Endothelial cell of umbilical vein (primary cell): Measurements from ENCODE around the gene CELSR3. TPM values are rescaled to one million over a fixed set of nuclear protein-coding genes. Genes with fewer than 3 reads are reported as not detected.

Source experiments
- BruUV-seq: library from RNA; stranded (reverse); fragments of 400-500 nt; replicated peaks from 2 replicates; lab custom pipeline; 2021; lab: Mats Ljungman, UMichigan
- CTCF ChIA-PET: fragments of 300-600, 350-600 bp; sonication (Branson Sonifier 250); formaldehyde crosslinking; loops from one replicate; lab custom pipeline; 2021; ENCODE audit warnings: antibody characterized with exemption, inconsistent platforms; lab: Charles Lee
- POLR2A ChIA-PET: fragments of 300-600, 350-600 bp; sonication (Branson Sonifier 250); formaldehyde crosslinking; loops from one replicate; lab custom pipeline; 2021; ENCODE audit warnings: antibody characterized with exemption, inconsistent platforms; lab: Charles Lee
- DNase-seq: peaks from one replicate; pipeline ENCODE4 v3.0.0-alpha.2; 2011; ENCODE audit warnings: low read depth, low spot score
- FAIRE-seq: peaks from 2 replicates; lab custom pipeline; 2011; peaks lifted over from hg19 to GRCh38; lab: Jason Lieb, UNC
- H2AFZ ChIP-seq: 2 replicates; pipeline ENCODE4 v1.6.0; 2012; ENCODE audit warnings: low read depth, low read length, control low read depth, inconsistent platforms
- H3K27ac ChIP-seq: 2 replicates; pipeline ENCODE4 v1.5.1; 2011; ENCODE audit warnings: low read depth, mild to moderate bottlenecking, control low read depth, low read length, moderate library complexity; ENCODE audit not compliant: insufficient read depth
- H3K27me3 ChIP-seq, 2 experiments: 2 replicates each; pipeline versions ENCODE4 v1.6.0 to v1.6.1; 2011; ENCODE audit warnings: low read length in 2 of 2, mixed read lengths in 1 of 2; ENCODE audit not compliant: control insufficient read depth in 2 of 2, insufficient read depth in 2 of 2
- H3K36me3 ChIP-seq, 2 experiments: 2 replicates in 1 of 2; 3 replicates in 1 of 2; pipeline ENCODE4 v1.5.1; 2011; ENCODE audit warnings: low read length in 2 of 2, mild to moderate bottlenecking in 1 of 2, moderate library complexity in 1 of 2; ENCODE audit not compliant: control insufficient read depth in 2 of 2, insufficient read depth in 2 of 2; ENCODE audit errors: extremely low read depth in 1 of 2
- H3K4me1 ChIP-seq: 3 replicates; pipeline ENCODE4 v1.5.1; 2011; ENCODE audit warnings: mild to moderate bottlenecking, low read length; ENCODE audit not compliant: control insufficient read depth, insufficient read depth; ENCODE audit errors: extremely low read depth
- H3K4me2 ChIP-seq: 2 replicates; pipeline ENCODE4 v1.6.1; 2011; ENCODE audit warnings: low read length, control low read depth, mixed read lengths; ENCODE audit not compliant: insufficient read depth
- H3K4me3 ChIP-seq, 3 experiments: fragments of 200-600 bp in 1 of 3; sonication (generic), shearing (Covaris generic) in 1 of 3; replicated peaks in 1 of 3; 2 replicates each; pipeline ENCODE4 v1.5.1; 2011 to 2016; ENCODE audit warnings: control low read depth in 3 of 3, low read length in 3 of 3, mild to moderate bottlenecking in 2 of 3, inconsistent platforms in 1 of 3, low read depth in 1 of 3, moderate library complexity in 1 of 3; ENCODE audit not compliant: insufficient read depth in 1 of 3
- H3K79me2 ChIP-seq: 2 replicates; pipeline ENCODE4 v1.6.0; 2012; ENCODE audit warnings: low read length, inconsistent platforms; ENCODE audit not compliant: control insufficient read depth, insufficient read depth
- H3K9ac ChIP-seq: replicated peaks from 2 replicates; pipeline ENCODE3; 2011; ENCODE audit warnings: low read length, control low read depth; ENCODE audit not compliant: insufficient read depth; ENCODE audit errors: extremely low read depth
- H3K9me1 ChIP-seq: replicated peaks from 3 replicates; pipeline ENCODE4 v1.6.0; 2011; ENCODE audit warnings: mild to moderate bottlenecking, low read length; ENCODE audit not compliant: control insufficient read depth, insufficient read depth; ENCODE audit errors: extremely low read depth
- H3K9me3 ChIP-seq: replicated peaks from 2 replicates; pipeline ENCODE4 v1.5.1; 2012; ENCODE audit warnings: low read length, inconsistent platforms; ENCODE audit not compliant: control insufficient read depth, insufficient read depth
- H4K20me1 ChIP-seq: replicated peaks from 2 replicates; pipeline ENCODE3; 2011; ENCODE audit warnings: mild to moderate bottlenecking, low read length; ENCODE audit not compliant: control insufficient read depth, insufficient read depth; ENCODE audit errors: extremely low read depth
- EZH2 ChIP-seq: IDR thresholded peaks from 2 replicates; pipeline ENCODE4 v1.6.1; 2012; ENCODE audit warnings: borderline replicate concordance, low read depth, mild to moderate bottlenecking, moderate library complexity, low read length, inconsistent platforms; ENCODE audit not compliant: severe bottlenecking
- FOS ChIP-seq: IDR thresholded peaks from 2 replicates; pipeline ENCODE4 v1.6.1; 2011; ENCODE audit warnings: mild to moderate bottlenecking, low read length, moderate library complexity, borderline replicate concordance; ENCODE audit not compliant: insufficient read depth
- GATA2 ChIP-seq: IDR thresholded peaks from 2 replicates; pipeline ENCODE4 v1.7.0; 2011; ENCODE audit warnings: low read depth, mild to moderate bottlenecking, moderate library complexity, mixed read lengths, low read length; ENCODE audit not compliant: insufficient read length, insufficient read depth
- JUN ChIP-seq: IDR thresholded peaks from 2 replicates; pipeline ENCODE4 v1.6.1; 2011; ENCODE audit warnings: borderline replicate concordance, low read depth; ENCODE audit not compliant: insufficient read length, insufficient read depth
- MYC ChIP-seq: IDR thresholded peaks from one replicate; pipeline ENCODE4 v1.6.1; 2011; ENCODE audit warnings: mild to moderate bottlenecking, low read depth, low read length
- POLR2A ChIP-seq: IDR thresholded peaks from 2 replicates; pipeline ENCODE4 v1.6.1; 2012; ENCODE audit warnings: low read depth, mild to moderate bottlenecking, control low read depth, low read length
- POLR2AphosphoS5 ChIP-seq: IDR thresholded peaks from 2 replicates; pipeline ENCODE4 v1.6.1; 2012; ENCODE audit warnings: low read depth, mild to moderate bottlenecking, control low read depth, low read length, moderate library complexity; ENCODE audit not compliant: insufficient read depth
- dilution Hi-C: fragments of 300-500 bp; cut with MboI; formaldehyde crosslinking; loops from one replicate; pipeline ENCODE4 v1.15.0; 2019; ENCODE audit warnings: low sequenced_read_pairs; ENCODE audit not compliant: extremely low pct_ligation_motif_present
- intact Hi-C: fragments of 100-400 bp; cut with micrococcal nuclease; formaldehyde crosslinking; loops from one replicate; pipeline ENCODE4 v1.10.0; 2022
- polyA plus RNA-seq, 4 experiments: library from polyadenylated mRNA; depleted of rRNA in 3 of 4; stranded (reverse) in 3 of 4; unstranded in 1 of 4; fragments of >200 nt; gene quantifications; 2 replicates each; pipeline versions ENCODE4 v1.2.1 to v1.2.3, GENCODE V29; 2011 to 2012; ENCODE audit warnings: missing spikeins in 1 of 4
- total RNA-seq: library from RNA; stranded (reverse); gene quantifications from 2 replicates; pipeline ENCODE4 v1.2.3, GENCODE V29; 2021
- TF ChIP-seq, protein P1 (sequence below): IDR thresholded peaks from 2 replicates; pipeline ENCODE4 v1.6.1; 2011; ENCODE audit not compliant: insufficient read depth, insufficient read length
- TF ChIP-seq, protein P2 (sequence below), 2 donors: IDR thresholded peaks; 1 replicate in 1 of 2; 2 replicates in 1 of 2; pipeline ENCODE4 v1.5.1; 2011; ENCODE audit warnings: low read length in 2 of 2, mild to moderate bottlenecking in 2 of 2, moderate library complexity in 2 of 2, control low read depth in 1 of 2, inconsistent platforms in 1 of 2, low read depth in 1 of 2; ENCODE audit not compliant: insufficient read depth in 1 of 2; ENCODE audit errors: extremely low read depth in 1 of 2

Gene CELSR3
- total and polyA plus RNA-seq, 2 donors (not counting 3 experiments of a cell fraction or from before 2014, with no cell fraction given): 0.25 to 0.71 TPM

DNA sequence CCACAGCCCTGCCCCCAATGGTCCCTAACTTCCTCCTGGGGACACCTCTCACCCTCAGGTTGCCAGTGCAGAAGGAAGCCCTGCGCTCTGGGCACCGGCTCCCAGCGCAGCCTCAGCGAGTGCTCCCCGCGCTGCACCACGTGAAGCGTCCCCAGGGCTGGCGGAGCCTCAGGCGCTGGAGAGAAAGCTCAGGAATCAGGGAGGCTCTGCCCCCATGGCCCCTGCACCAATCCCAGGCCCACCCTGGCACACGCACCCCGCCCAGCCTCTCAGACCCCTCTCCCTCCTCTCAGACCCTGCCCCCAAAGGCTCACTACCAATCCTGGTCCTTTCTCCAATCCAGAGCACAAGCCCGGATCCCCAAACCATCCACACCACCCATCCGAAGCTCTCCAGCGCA lies 74.5 kb downstream of the CELSR3 start:
- Histone ChIP-seq H4K20me1 (no peaks in the 10 kb centered on the region), H3K9me3 (no peaks in the 10 kb centered on the region), H3K27me3 (peaks cover 0 to 5% of the 10 kb centered on the region in 2 experiments), H2AFZ (no peak overlapping the region), H3K4me2 (no peak overlapping the region), H3K4me3 (no peak overlapping the region), H3K79me2 (no peaks in the 10 kb centered on the region), H3K9ac (no peak overlapping the region), H3K9me1 (no peaks in the 10 kb centered on the region), H3K36me3 (no peaks in the 10 kb centered on the region), H3K27ac (no peak overlapping the region), H3K4me1 (no peaks in the 10 kb centered on the region)
- dilution Hi-C loops (no loop called here), intact Hi-C loops (no loop called here)
- no peak for TF ChIP-seq GATA2
- no peak for TF ChIP-seq FOS
- TF ChIP-seq, protein P1, sequence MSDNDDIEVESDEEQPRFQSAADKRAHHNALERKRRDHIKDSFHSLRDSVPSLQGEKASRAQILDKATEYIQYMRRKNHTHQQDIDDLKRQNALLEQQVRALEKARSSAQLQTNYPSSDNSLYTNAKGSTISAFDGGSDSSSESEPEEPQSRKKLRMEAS: no peak
- TF ChIP-seq POLR2A: no peak
- TF ChIP-seq JUN: no peak
- TF ChIP-seq EZH2: no peak
- TF ChIP-seq, protein P2, sequence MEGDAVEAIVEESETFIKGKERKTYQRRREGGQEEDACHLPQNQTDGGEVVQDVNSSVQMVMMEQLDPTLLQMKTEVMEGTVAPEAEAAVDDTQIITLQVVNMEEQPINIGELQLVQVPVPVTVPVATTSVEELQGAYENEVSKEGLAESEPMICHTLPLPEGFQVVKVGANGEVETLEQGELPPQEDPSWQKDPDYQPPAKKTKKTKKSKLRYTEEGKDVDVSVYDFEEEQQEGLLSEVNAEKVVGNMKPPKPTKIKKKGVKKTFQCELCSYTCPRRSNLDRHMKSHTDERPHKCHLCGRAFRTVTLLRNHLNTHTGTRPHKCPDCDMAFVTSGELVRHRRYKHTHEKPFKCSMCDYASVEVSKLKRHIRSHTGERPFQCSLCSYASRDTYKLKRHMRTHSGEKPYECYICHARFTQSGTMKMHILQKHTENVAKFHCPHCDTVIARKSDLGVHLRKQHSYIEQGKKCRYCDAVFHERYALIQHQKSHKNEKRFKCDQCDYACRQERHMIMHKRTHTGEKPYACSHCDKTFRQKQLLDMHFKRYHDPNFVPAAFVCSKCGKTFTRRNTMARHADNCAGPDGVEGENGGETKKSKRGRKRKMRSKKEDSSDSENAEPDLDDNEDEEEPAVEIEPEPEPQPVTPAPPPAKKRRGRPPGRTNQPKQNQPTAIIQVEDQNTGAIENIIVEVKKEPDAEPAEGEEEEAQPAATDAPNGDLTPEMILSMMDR (IDR thresholded peaks at IDR 0.05; ENCODE audit: extremely low read depth in 1 of 2, insufficient read depth in 1 of 2, low read depth in 1 of 2, low read length in 2 of 2): no peak
- no peak for TF ChIP-seq MYC
- no peak for TF ChIP-seq POLR2AphosphoS5
- no TSS peak for BruUV-seq
- POLR2A ChIA-PET: no interaction called here
- CTCF ChIA-PET: interaction anchor here (1.5 kb wide), 1 partner anchor 10 kb away, joined by 3 read pairs; no protein-coding TSS in a partner anchor
- no peak for DNase-seq
- FAIRE-seq: no peak
